Activated gamma-delta T cell treated with anti-CD3 and anti-CD28 coated beads, Interleukin-2, amount 50 U/mL, for 16 hours (primary cell): Measurements from ENCODE around the gene BCL2L1.
"Not testable (repeated sequence)": the region's sequence is repeated elsewhere in the genome, so short reads cannot be mapped to it uniquely, and the experiment has no call there.

ENCODE experiments used
- DNase-seq: peaks from one replicate; pipeline ENCODE4 v3.0.0-alpha.2; 2020; ENCODE audit warnings: low read depth

Gene BCL2L1

DNA sequence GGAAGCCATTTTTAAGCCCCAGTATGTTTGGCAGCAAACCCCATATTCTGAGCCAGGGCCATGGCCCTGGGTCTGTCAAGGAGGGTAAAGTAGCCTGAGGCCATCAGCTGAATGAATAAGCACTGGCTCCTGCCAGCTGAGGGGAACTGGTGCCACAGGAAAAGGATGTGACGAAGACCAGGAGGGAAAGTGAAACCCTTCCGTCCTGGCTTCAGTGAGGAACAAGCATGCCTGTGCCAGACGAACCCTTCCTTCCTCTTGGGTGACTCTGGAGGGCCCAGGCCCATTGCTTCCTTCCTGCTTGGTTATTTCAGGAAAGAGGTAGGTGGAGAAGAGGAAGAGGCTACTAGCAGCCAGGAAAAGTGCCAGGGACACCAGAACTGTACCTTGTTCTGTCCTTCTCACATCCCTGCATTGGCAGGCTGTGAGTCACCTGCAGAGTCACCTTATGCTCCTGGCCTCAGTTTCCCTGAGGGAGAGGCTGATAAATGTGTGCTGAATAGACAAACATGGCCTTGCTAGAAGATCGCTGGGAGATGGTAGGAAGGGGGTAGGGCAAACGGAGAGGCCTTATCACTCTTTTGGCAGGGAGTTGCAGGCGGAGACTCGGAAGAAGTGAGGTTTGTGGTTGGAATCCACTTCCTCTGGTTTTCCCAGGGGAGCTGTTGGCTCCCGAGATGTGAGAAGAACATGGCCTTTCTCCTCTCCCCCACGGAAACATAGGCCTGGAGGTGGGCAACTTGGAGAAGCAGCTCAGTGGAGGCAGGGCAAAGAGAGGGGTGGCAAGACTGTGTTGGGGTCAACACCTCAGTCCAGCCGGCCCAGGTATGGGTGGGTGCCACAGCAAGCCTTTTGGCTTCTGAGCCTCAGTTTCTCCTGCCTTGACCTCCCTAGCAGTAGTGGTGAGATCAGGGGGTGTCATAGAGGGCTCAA, 47.5 kb downstream of the BCL2L1 start:
- DNase-seq: peak; percentile 56

- no peak for DNase-seq
Observed at GRCh38 chr20:31673943-31674463, 48.7 kb downstream of the BCL2L1 start.

DNA sequence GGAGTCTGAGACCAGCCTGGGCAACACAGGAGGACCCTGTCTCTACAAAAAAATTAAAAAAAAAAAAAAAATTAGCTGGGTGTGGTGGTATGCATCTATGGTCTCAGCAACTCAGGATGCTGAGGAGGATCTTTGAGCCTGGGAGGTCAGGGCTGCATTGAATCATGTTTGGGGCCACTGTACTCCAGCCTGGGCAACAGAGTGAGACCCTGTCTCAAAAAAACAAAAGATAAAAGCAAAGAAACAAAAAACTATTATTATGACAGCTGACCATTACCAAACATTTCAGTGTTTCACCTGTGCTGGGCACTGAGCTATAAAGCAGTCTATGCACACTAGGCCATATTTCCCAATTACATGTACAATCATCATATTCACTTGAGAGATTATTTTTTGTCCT, 49.2 kb downstream of the BCL2L1 start:
- DNase-seq: no peak

DNA sequence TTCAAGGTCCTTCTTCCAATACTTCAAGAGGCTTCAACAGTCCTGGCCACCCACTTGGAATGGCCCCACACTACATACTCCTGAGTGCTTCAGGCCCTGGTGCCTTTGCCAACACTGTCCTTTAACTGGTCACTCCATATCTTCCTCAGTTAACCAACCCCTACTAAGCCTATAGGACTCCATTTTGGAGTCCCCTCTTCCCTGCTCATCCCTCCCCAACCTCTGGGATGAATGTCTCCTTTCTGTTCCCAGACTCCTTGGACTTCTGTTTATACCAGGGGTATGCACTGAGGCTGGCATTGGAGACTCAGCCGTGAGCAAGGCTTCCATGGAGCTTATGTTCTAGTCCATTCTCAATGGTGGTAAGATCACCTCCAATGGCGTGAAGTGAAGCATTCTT, 51.3 kb downstream of the BCL2L1 start:
- DNase-seq: no peak

GRCh38 chr20:31670371-31671228, 52.1 kb downstream of the BCL2L1 start:
- no peak for DNase-seq

DNA sequence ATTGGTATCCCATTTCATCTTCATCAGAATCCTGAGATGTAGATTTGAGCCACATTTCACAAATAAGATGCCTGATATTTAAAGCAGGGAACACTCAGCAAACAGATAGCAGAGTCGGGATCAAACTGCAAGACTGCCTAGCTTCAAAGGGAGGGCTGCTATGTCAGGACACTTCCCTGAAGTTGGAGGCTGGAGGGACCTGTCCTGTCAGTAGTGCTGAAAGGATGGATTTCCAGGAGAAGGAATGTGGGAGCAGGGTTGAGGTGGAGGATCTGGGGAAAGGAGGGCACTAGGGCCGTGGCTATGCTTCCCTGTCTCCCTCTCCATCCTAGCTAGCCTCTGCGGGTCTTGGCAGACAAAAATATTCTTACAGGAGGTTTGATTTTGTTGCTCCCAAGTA, 52.8 kb downstream of the BCL2L1 start:
- DNase-seq: no peak

- not testable (repeated sequence) for DNase-seq
Observed at GRCh38 chr20:31668944-31669343, 53.7 kb downstream of the BCL2L1 start.

GRCh38 chr20:31667315-31668285, 55.1 kb downstream of the BCL2L1 start:
- no peak for DNase-seq

GRCh38 chr20:31666258-31667042, 56.2 kb downstream of the BCL2L1 start:
- no peak for DNase-seq

DNA sequence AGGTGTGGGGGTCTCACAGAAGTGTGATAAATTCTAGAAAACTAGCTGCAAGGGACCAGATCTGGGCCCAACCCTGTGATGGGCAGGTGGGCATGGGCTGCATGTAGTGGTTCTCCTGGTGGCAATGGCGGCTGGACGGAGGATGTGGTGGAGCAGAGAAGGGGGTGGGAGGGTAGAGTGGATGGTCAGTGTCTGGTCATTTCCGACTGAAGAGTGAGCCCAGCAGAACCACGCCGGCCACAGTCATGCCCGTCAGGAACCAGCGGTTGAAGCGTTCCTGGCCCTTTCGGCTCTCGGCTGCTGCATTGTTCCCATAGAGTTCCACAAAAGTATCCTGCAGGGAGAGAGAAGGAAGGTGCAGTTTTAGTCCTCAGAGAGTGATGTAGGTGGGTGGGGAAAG, 56.9 kb downstream of the BCL2L1 start:
- DNase-seq: no peak

DNA sequence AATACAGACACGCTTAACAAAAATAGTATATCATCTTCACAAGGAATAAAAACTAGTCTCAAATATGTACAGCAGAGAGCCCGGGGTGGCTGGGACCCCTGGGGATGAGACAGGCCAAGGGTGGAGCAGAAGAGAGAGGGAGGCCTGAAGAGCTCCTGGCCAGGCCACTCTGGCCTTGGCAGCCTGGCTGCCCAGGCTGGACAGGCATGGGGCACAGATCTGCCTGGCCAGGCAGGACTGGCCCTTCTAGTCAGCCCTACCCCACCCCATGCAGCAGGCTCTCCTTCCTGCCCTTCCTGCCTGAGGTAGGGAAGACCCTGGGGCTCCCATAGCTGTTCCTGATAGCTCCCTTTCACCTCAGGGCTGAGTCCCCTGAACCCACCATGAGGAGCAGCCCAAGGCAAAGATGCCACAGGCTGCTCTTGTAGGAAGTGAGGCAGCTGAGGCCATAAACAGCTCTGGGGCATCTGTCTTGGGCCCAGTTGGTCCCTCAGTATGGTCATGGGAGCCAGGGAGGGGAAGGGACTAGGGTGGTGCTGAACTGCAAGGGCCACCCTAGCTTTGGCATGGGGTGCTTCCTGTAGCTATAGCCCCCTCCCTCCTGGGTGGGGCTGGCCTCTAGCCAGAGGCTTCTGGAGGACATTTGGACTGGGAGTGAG, 57.8 kb downstream of the BCL2L1 start:
- no peak for DNase-seq

DNA sequence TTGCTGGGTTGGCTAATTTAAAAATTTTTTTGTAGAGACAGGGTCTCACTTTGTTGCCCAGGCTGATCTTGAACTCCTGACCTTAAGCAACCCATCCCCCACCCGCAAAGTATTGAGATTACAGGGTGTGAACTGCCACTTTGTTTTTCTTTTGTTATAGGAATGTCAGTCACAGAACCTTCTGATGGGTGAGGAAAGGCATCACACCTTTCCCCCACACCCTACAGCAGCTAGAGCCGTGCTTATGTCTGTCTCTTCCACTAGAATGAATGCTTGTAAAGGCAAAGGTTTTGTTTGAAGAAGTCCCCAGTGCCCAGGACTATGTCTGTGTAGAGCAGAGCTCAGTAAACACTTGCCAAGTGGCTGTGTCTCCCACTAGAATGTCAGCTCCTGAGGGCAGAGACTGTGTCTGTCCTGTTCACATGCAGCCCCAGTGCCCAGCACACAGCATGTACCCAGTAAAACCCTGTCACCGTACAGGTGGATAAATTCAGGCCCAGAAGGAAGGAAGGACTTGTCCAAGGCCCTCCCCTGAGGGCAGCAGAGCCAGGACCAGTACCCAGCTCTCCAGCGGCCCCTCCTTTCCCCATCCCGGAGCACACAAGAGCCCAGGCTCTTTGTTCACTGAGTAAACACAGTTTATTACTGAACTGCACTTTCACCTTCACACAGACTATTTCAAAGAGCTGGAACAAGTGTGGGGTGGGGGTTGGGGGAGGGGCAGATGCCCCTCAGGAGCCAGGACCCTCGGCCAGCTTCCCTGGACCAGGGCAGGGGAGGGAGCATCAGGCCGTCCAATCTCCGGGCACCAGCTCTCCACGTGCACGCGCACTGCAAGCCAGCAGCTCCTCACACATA, 58.6 kb downstream of the BCL2L1 start:
- no peak for DNase-seq

GRCh38 chr20:31663524-31663837, 59.2 kb downstream of the BCL2L1 start:
- no peak for DNase-seq

DNA sequence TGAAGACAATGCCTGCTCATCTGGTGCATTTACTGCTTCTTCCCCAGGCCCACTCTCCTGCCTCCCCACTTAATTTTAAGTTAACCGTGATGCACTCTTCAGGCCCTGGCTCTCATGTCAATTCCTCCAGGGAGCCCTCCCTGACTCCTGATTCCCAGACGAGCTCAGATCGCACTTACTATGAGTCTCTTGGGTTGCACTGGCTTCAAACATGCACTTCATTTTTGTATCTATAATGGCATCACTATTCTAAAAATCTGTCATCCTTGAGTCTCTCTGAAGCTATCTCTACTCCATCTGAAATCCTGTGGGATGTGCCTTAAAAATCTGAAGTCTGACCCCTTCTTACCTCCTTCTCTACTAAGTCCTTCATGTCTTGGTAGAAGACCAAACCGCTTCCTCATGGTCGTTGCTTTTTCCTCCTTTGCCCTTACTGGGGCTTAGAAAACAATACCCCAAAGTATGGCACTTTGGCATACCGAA, 60.3 kb downstream of the BCL2L1 start:
- DNase-seq: no peak

DNA sequence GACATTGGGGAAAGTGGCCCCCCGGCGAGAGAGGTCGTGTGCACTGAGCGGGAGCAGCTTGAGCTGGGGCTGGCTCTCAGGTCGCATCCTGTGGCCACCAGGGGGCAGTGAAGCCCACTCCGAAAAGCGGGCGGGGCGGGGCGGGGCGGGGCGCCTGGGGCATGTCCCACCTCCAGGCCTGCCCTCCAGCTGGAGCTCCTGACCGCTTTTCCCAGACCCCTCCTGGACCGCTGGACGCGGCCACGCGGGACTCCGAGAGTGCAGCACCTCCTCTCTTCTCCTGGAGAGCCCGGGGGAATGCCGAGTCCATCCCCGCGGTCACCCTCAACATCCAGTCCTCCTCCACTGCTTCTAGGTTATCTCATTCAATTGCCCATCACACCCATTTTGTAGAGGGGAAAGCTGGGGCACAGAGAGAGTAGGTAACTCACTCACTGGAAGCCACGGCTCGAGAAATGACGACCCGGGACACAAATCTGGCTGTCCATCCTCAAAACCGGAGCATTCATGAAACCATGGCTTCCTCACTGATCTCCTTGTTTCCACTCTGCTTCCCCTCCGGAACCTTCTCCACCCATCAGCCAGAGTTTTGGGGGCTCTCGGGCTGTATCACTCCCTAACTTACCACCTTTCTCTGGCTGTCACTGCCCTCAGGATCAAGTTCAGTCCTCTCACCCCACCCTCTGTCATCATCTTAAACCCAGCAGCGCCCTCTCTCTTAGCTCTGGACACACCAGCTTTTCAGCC, 60.9 kb downstream of the BCL2L1 start:
- DNase-seq: peak; percentile 74

GRCh38 chr20:31654534-31654933, 68.1 kb downstream of the BCL2L1 start:
- no peak for DNase-seq

DNA sequence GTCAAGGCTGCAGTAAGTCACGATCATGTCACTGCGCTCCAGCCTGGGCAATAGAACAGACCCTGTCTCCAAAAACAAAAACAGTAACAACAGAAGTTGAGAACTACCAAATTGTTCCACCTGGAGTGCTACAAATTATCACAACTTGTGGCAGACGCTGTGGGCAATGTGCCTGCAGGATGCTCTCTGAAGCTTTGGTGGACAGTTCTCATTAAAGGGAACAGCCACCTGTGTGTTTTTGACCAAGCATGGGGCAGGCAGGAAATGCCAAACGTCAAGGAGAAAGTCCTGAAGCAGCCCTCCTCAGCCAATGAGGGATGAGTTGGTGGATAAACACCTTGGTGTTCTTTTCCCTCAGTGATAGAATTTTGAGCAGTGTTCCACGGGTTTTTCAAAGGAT, 69.1 kb downstream of the BCL2L1 start:
- no peak for DNase-seq

DNA sequence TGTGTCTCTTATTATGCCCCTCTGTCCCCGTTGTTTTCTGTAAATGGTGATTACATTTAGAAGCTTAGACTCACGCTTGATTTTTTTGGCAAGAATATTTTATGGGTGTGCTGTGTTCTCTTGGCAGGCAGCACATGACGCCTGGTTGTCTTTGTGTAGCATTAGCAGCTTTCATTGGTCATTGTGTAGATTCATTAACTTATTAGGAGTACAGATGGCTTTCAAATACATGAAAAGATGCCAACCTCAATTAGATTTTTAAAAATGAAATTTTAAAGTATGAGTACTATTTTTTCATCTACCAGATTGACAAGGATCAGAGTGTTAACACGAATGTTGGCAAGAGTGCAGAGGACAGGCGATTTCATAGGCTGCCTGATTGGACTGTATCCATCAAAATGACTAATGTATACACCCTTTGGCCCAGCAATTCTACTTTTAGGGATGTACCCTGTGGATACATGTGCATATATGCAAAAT, 69.7 kb downstream of the BCL2L1 start:
- no peak for DNase-seq
